NT2/D1 (cell line): Measurements from ENCODE around the gene MX2.

Experiments
- DNase-seq: peaks from one replicate; pipeline ENCODE4 v3.0.0-alpha.2; 2011; ENCODE audit warnings: low read depth, low spot score
- H3K27me3 ChIP-seq: 2 replicates; pipeline ENCODE4 v1.6.0; 2011; ENCODE audit warnings: mild to moderate bottlenecking; ENCODE audit not compliant: insufficient read length, insufficient read depth
- H3K36me3 ChIP-seq: 2 replicates; pipeline ENCODE4 v1.6.1; 2011; ENCODE audit warnings: mild to moderate bottlenecking, low read length, mixed read lengths; ENCODE audit not compliant: insufficient read depth, insufficient read length
- H3K4me1 ChIP-seq: 2 replicates; pipeline ENCODE4 v1.5.1; 2011; ENCODE audit not compliant: insufficient read depth, insufficient read length
- H3K4me3 ChIP-seq: 2 replicates; pipeline ENCODE4 v1.5.1; 2011; ENCODE audit warnings: low read depth; ENCODE audit not compliant: insufficient read length
- H3K9ac ChIP-seq: 2 replicates; pipeline ENCODE4 v1.6.0; 2011; ENCODE audit warnings: low read depth; ENCODE audit not compliant: insufficient read length
- H3K9me3 ChIP-seq: 2 replicates; pipeline ENCODE4 v1.5.1; 2011; ENCODE audit warnings: mild to moderate bottlenecking, low read length; ENCODE audit not compliant: insufficient read depth
- SUZ12 ChIP-seq: IDR thresholded peaks from 2 replicates; pipeline ENCODE4 v1.6.1; 2011; ENCODE audit not compliant: insufficient read length, insufficient read depth; ENCODE audit errors: extremely low read depth
- YY1 ChIP-seq: IDR thresholded peaks from 2 replicates; pipeline ENCODE4 v1.6.1; 2011; ENCODE audit not compliant: insufficient read length, insufficient read depth
- ZNF274 ChIP-seq: IDR thresholded peaks from 2 replicates; pipeline ENCODE4 v1.6.1; 2011; ENCODE audit warnings: mild to moderate bottlenecking, low read depth, low read length

Gene MX2

DNA sequence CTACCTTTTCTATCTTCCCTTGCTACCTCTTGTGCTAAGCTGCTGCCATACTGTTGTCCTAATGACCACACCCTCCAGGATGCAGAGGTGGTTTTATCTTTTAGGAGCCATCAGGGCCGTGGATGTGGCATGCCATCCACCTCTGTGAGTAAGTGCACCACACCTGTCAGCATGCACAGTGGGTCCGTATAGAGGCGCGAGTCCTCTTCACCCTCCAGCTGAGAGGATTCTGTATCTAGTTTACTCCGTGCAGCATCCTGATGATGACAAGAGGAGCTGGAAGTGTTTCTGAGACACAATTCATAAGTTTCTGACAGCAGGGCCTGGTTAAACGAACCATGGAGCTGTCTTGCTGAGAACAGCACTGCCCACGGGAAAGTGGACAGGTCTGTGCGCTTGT, 34.1 kb upstream of the MX2 start:
- Histone ChIP-seq H3K9me3 (peaks cover 12% of the 10 kb centered on the region), H3K27me3 (no peaks in the 10 kb centered on the region), H3K36me3 (no peaks in the 10 kb centered on the region), H3K9ac (no peak overlapping the region), H3K4me1 (peaks cover 4% of the 10 kb centered on the region), H3K4me3 (no peak overlapping the region)
- no peak for DNase-seq
- TF ChIP-seq YY1 (no peak), SUZ12 (no peak), ZNF274 (no peak)

- H3K4me1 ChIP-seq: no peaks in the 10 kb centered on the region
- H3K4me3 ChIP-seq: no peak overlapping the region
- no peak for DNase-seq
- no peaks in the 10 kb centered on the region for H3K27me3 ChIP-seq
- TF ChIP-seq ZNF274: no peak
- TF ChIP-seq YY1: no peak
- TF ChIP-seq SUZ12: no peak
- no peaks in the 10 kb centered on the region for H3K36me3 ChIP-seq
- H3K9me3 ChIP-seq: peaks cover 24% of the 10 kb centered on the region
- no peak overlapping the region for H3K9ac ChIP-seq
These were observed 32.9 kb upstream of the MX2 start for GRCh38 chr21:41328660-41329607.

GRCh38 chr21:41333752-41334151, 28.1 kb upstream of the MX2 start:
- Histone ChIP-seq H3K9ac (no peak overlapping the region), H3K36me3 (no peaks in the 10 kb centered on the region), H3K27me3 (no peaks in the 10 kb centered on the region), H3K4me1 (peaks cover 7% of the 10 kb centered on the region), H3K4me3 (no peak overlapping the region), H3K9me3 (peaks cover 46% of the 10 kb centered on the region)
- TF ChIP-seq SUZ12 (no peak), YY1 (no peak), ZNF274 (no peak)
- DNase-seq: no peak

GRCh38 chr21:41337515-41337914, 24.3 kb upstream of the MX2 start:
- Histone ChIP-seq H3K4me1 (peaks cover 7% of the 10 kb centered on the region), H3K27me3 (no peaks in the 10 kb centered on the region), H3K36me3 (no peaks in the 10 kb centered on the region), H3K4me3 (no peak overlapping the region), H3K9ac (no peak overlapping the region), H3K9me3 (peaks cover 47% of the 10 kb centered on the region)
- DNase-seq: no peak
- no peak for TF ChIP-seq YY1
- TF ChIP-seq ZNF274: no peak
- TF ChIP-seq SUZ12: no peak

DNA sequence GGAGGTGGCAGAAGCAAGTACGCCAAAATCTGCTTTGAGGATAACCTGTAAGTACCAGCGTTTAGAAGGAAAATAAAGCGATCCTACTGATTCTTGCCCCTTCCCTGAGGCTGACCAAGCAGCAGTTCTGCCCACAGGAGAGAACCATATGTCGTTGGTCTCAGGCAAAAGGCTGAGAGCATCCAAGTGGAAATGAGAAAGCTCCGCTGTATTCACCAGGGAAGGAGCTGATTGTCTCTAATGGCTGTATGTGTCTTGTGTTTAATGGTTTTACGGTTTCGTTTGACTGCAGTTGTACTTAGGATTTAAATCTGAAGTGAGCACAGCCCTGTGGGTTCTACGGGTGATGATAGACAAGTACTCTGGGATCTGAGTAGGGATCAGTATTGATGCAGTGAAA, 23.4 kb upstream of the MX2 start:
- peaks cover 7% of the 10 kb centered on the region for H3K4me1 ChIP-seq
- TF ChIP-seq SUZ12 (no peak), ZNF274 (no peak), YY1 (no peak)
- DNase-seq: no peak
- H3K9ac ChIP-seq: no peak overlapping the region
- peaks cover 44% of the 10 kb centered on the region for H3K9me3 ChIP-seq
- H3K36me3 ChIP-seq: no peaks in the 10 kb centered on the region
- no peak overlapping the region for H3K4me3 ChIP-seq
- no peaks in the 10 kb centered on the region for H3K27me3 ChIP-seq

- H3K27me3 ChIP-seq: no peaks in the 10 kb centered on the region
- peaks cover 4% of the 10 kb centered on the region for H3K4me1 ChIP-seq
- no peaks in the 10 kb centered on the region for H3K36me3 ChIP-seq
- H3K4me3 ChIP-seq: no peak overlapping the region
- H3K9me3 ChIP-seq: peaks cover 18% of the 10 kb centered on the region
- no peak for TF ChIP-seq SUZ12
- TF ChIP-seq ZNF274: no peak
- no peak for TF ChIP-seq YY1
- DNase-seq: no peak
- no peak overlapping the region for H3K9ac ChIP-seq
These were observed 19.8 kb upstream of the MX2 start for GRCh38 chr21:41342035-41342434.

DNA sequence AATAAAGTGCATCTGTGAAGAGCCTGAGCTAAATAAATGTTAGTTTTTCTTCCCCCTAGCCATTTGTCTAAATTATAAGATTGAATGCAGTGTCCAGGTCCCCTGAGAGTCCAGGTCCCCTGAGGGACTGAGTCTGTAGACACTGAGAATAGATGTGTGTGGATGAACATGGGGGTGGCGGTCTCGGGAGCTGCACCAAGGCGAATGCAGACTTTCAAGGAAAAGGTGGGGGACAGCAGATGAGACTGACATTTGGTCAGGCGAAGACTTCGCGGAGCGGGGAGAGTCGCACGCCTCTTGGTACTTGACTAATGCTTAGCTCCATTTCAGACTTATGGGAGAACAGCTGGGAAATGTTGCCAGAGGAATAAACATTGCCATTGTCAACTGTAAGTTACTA, 17.7 kb upstream of the MX2 start:
- Histone ChIP-seq H3K27me3 (no peaks in the 10 kb centered on the region), H3K9ac (no peak overlapping the region), H3K9me3 (peaks cover 18% of the 10 kb centered on the region), H3K36me3 (no peaks in the 10 kb centered on the region), H3K4me1 (no peaks in the 10 kb centered on the region), H3K4me3 (no peak overlapping the region)
- DNase-seq: no peak
- TF ChIP-seq YY1: no peak
- no peak for TF ChIP-seq ZNF274
- no peak for TF ChIP-seq SUZ12
